HCT116 (cell line): ENCODE measurements around the gene SLC9B2. TPM values are rescaled to one million over a fixed set of nuclear protein-coding genes. Genes with fewer than 3 reads are reported as not detected.

Source experiments
- ATAC-seq: fragments of 200-7000 bp; cut with Tn5 transposase; 2 replicates; pipeline ENCODE4 v1.9.1; 2020; ENCODE audit warnings: mild to moderate bottlenecking, moderate library complexity
- BruUV-seq: library from RNA; stranded (reverse); fragments of 400-500 nt; replicated peaks from 2 replicates; lab custom pipeline; 2021; lab: Mats Ljungman, UMichigan
- CTCF ChIA-PET: fragments of 300-600 bp; sonication (Branson Sonifier 250); formaldehyde crosslinking; loops from one replicate; lab custom pipeline; 2021; ENCODE audit warnings: antibody characterized with exemption; lab: Charles Lee
- POLR2A ChIA-PET: fragments of 300-600, 350-600 bp; sonication (Branson Sonifier 250); formaldehyde crosslinking; loops from one replicate; lab custom pipeline; 2021; ENCODE audit warnings: antibody characterized with exemption; lab: Charles Lee
- RAD21 ChIA-PET, 2 experiments: fragments of 300-600 bp; sonication (Branson Sonifier 250); formaldehyde crosslinking; loops; one replicate each; lab custom pipeline; 2023; ENCODE audit warnings: low total read pairs in 2 of 2; ENCODE audit not compliant: uncharacterized antibody in 2 of 2, unreplicated experiment in 2 of 2, low non-redundant PET in 1 of 2; lab: Charles Lee
- DNase-seq: peaks from one replicate; pipeline ENCODE4 v3.0.0-alpha.2; 2010; ENCODE audit warnings: low read depth, low spot score
- H2AFZ ChIP-seq: fragments of 200-600 bp; shearing (Covaris generic), sonication (generic); 2 replicates; pipeline ENCODE4 v1.6.1; 2017; ENCODE audit warnings: low read depth, mixed run types, mixed read lengths, antibody characterized with exemption, low read length; ENCODE audit not compliant: poor library complexity, severe bottlenecking
- H3K27ac ChIP-seq: 2 replicates; pipeline ENCODE4 v1.5.1; 2012; ENCODE audit warnings: low read depth, low read length
- H3K27me3 ChIP-seq: fragments of 200-600 bp; sonication (generic); 2 replicates; pipeline ENCODE4 v1.6.1; 2016; ENCODE audit warnings: mixed run types, low read length, mixed read lengths; ENCODE audit not compliant: insufficient read depth
- H3K36me3 ChIP-seq, 2 experiments: fragments of 200-500 bp in 1 of 2; fragments of 200-600 bp in 1 of 2; sonication (Bioruptor generic) in 1 of 2; sonication (generic) in 1 of 2; 2 replicates each; pipeline versions ENCODE4 v1.5.1 to v1.6.1; 2014 to 2016; ENCODE audit warnings: low read length in 2 of 2, inconsistent platforms in 1 of 2, mixed read lengths in 1 of 2, mixed run types in 1 of 2; ENCODE audit not compliant: insufficient read depth in 2 of 2, control insufficient read depth in 1 of 2
- H3K4me1 ChIP-seq, 2 experiments: fragments of 200-600 bp in 1 of 2; sonication (generic) in 1 of 2; 2 replicates each; pipeline versions ENCODE4 v1.5.1 to v1.6.1; 2012 to 2017; ENCODE audit warnings: low read length in 2 of 2, inconsistent platforms in 1 of 2, mild to moderate bottlenecking in 1 of 2, mixed read lengths in 1 of 2, mixed run types in 1 of 2, moderate library complexity in 1 of 2; ENCODE audit not compliant: insufficient read depth in 2 of 2, control insufficient read depth in 1 of 2
- H3K4me2 ChIP-seq: fragments of 200-600 bp; sonication (generic); 2 replicates; pipeline ENCODE4 v1.6.1; 2017; ENCODE audit warnings: mixed run types, low read length, mixed read lengths
- H3K4me3 ChIP-seq, 2 experiments: fragments of 200-600 bp in 1 of 2; sonication (generic) in 1 of 2; replicated peaks in 1 of 2; 2 replicates each; pipeline ENCODE4 v1.5.1; 2011 to 2016; ENCODE audit warnings: low read length in 2 of 2, control low read depth in 1 of 2, low read depth in 1 of 2, mild to moderate bottlenecking in 1 of 2, mixed read lengths in 1 of 2, mixed run types in 1 of 2
- H3K79me2 ChIP-seq: fragments of 200-600 bp; sonication (generic); 2 replicates; pipeline ENCODE4 v1.6.1; 2017; ENCODE audit warnings: mild to moderate bottlenecking, mixed run types, low read length, moderate library complexity, mixed read lengths; ENCODE audit not compliant: insufficient read depth
- H3K9ac ChIP-seq: fragments of 200-600 bp; sonication (generic); 2 replicates; pipeline ENCODE4 v1.6.1; 2016; ENCODE audit warnings: low read length, mixed read lengths
- H3K9me2 ChIP-seq: fragments of 200-600 bp; sonication (generic), shearing (Covaris generic); 2 replicates; pipeline ENCODE4 v1.6.1; 2017; ENCODE audit warnings: mixed run types, mild to moderate bottlenecking, moderate library complexity; ENCODE audit not compliant: insufficient read depth
- H3K9me3 ChIP-seq, 2 experiments: fragments of 200-500 bp in 1 of 2; fragments of 200-600 bp in 1 of 2; sonication (Bioruptor generic) in 1 of 2; sonication (generic) in 1 of 2; 2 replicates each; pipeline ENCODE4 v1.6.1; 2014 to 2017; ENCODE audit warnings: low read length in 2 of 2, mixed read lengths in 2 of 2, inconsistent platforms in 1 of 2, low read depth in 1 of 2, mild to moderate bottlenecking in 1 of 2, mixed run types in 1 of 2, moderate library complexity in 1 of 2; ENCODE audit not compliant: control insufficient read depth in 1 of 2, insufficient read depth in 1 of 2
- H4K20me1 ChIP-seq: fragments of 200-600 bp; sonication (generic), shearing (Covaris generic); 2 replicates; pipeline ENCODE4 v1.6.1; 2017; ENCODE audit warnings: mixed run types, mild to moderate bottlenecking, moderate library complexity; ENCODE audit not compliant: insufficient read depth
- ATF3 ChIP-seq: IDR thresholded peaks from 2 replicates; pipeline ENCODE4 v1.6.1; 2012
- CEBPB ChIP-seq: IDR thresholded peaks from 2 replicates; pipeline ENCODE4 v1.6.1; 2012; ENCODE audit warnings: low read depth
- ELF1 ChIP-seq: IDR thresholded peaks from 2 replicates; pipeline ENCODE4 v1.6.1; 2012; ENCODE audit warnings: low read depth, borderline replicate concordance
- EZH2 ChIP-seq: fragments of 200-600 bp; sonication (generic); IDR thresholded peaks from 2 replicates; pipeline ENCODE4 v1.6.1; 2017; ENCODE audit warnings: antibody characterized with exemption, mixed run types
- EZH2phosphoT487 ChIP-seq: fragments of 200-600 bp; IDR thresholded peaks from 2 replicates; pipeline ENCODE4 v1.6.1; 2018; ENCODE audit warnings: antibody characterized with exemption, borderline replicate concordance
- JUND ChIP-seq: IDR thresholded peaks from 2 replicates; pipeline ENCODE4 v1.6.1; 2012
- REST ChIP-seq: IDR thresholded peaks from 2 replicates; pipeline ENCODE4 v1.6.1; 2012; ENCODE audit warnings: low read depth
- SP1 ChIP-seq: IDR thresholded peaks from 2 replicates; pipeline ENCODE4 v1.6.1; 2012; ENCODE audit warnings: low read depth
- SRF ChIP-seq: IDR thresholded peaks from 2 replicates; pipeline ENCODE4 v1.6.1; 2012; ENCODE audit warnings: low read depth
- TCF7L2 ChIP-seq: IDR thresholded peaks from 2 replicates; pipeline ENCODE4 v1.7.0; 2011; ENCODE audit warnings: borderline replicate concordance, inconsistent platforms; ENCODE audit not compliant: insufficient read depth, insufficient read length; ENCODE audit errors: extremely low read depth
- ZNF274 ChIP-seq: fragments of 200-500 bp; sonication (Bioruptor generic); IDR thresholded peaks from 2 replicates; pipeline ENCODE4 v1.6.1; 2014; ENCODE audit warnings: mild to moderate bottlenecking, low read depth, low read length, inconsistent platforms
- intact Hi-C: fragments of 100-400 bp; cut with micrococcal nuclease; formaldehyde crosslinking; loops from 2 replicates; pipeline ENCODE4 v1.10.0; 2022
- total RNA-seq: library from RNA; stranded (reverse); gene quantifications from one replicate; pipeline ENCODE4 v1.2.1, GENCODE V29; 2021; ENCODE audit not compliant: unreplicated experiment

SLC9B2 gene
- total RNA-seq, 1 experiment from 2014 or later = 18.3 TPM

DNA sequence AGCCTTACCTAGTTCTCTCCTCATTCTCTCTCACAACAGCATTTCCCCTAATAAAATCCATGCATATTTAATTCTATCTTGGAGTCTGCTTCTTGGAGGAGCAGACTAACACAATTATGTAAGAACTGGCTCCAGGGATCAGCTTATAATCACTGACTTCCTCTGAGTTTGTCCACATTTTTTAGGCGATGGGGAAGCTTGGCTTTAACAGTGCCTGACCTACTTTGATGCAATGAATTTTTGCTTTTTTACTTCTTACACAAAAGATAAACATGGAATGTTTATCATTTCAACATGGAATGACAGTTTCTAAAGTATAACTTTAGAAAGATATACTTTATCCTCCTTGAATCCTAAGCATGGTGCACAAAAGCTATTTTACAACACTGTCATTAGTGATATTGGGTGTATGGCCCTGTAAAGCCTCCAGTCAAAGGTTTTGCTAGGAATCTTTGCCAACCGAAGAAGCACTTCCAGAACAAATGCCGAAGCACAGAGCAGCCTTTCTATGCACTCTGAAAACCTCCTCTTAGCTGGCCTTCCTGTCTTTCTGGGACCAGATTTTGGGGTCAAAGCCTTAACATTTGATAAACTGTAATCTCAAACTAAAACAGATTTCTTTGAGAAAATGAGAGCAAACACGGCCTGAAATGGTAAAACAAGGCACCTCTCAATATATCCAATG, 22.3 kb upstream of the SLC9B2 start:
- no peak for ATAC-seq
- no peak for DNase-seq
- ChIA-PET RAD21 (no interaction called here), CTCF (interaction anchor here (0.8 to 3.2 kb wide), 7 partner anchors 8 to 687 kb away, joined by 3 to 23 read pairs (median 3); no protein-coding TSS in a partner anchor), POLR2A (no interaction called here)
- Histone ChIP-seq H3K4me3 (peak overlapping the region in 1 of 2 experiments; percentile 42; a peak in 1 of 4 replicates), H3K9me2 (no peaks in the 10 kb centered on the region), H2AFZ (peak overlapping the region; percentile 90), H3K27ac (no peak overlapping the region), H3K4me1 (peaks cover 0 to 10% of the 10 kb centered on the region in 2 experiments; a peak in 2 of 4 replicates), H3K4me2 (peak overlapping the region; percentile 59), H3K9ac (no peak overlapping the region), H3K9me3 (no peaks in the 10 kb centered on the region), H3K79me2 (no peaks in the 10 kb centered on the region), H3K27me3 (no peaks in the 10 kb centered on the region), H4K20me1 (no peaks in the 10 kb centered on the region), H3K36me3 (no peaks in the 10 kb centered on the region)
- BruUV-seq = no TSS peak
- intact Hi-C loops = loop anchor here (5.0 to 10.0 kb wide), 2 partner anchors 274 to 752 kb away; partner anchors contain the start of genes SLC39A8 and UBE2D3
- no peak for TF ChIP-seq EZH2phosphoT487
- no peak for TF ChIP-seq TCF7L2
- TF ChIP-seq CEBPB = no peak
- no peak for TF ChIP-seq SRF
- no peak for TF ChIP-seq JUND
- TF ChIP-seq EZH2 = no peak
- TF ChIP-seq ATF3 = no peak
- no peak for TF ChIP-seq REST
- TF ChIP-seq SP1 = no peak
- TF ChIP-seq ZNF274 = no peak
- TF ChIP-seq ELF1 = no peak
